ENCODE results near the gene AUTS2.

AUTS2 gene

GRCh38 chr7:69981646-69982045, 383.4 kb downstream of the AUTS2 start:
- H2BK15ac ChIP-seq (replicated peaks; ENCODE audit: low read depth): no peak overlapping the region
- no peak overlapping the region for H3K56ac ChIP-seq (ENCODE audit: low read length)
- no peaks in the 10 kb centered on the region for H3K27me3 ChIP-seq (ENCODE audit: insufficient read depth, low read length, poor library complexity)
- H3K4me2 ChIP-seq (ENCODE audit: low read length): no peak overlapping the region
- H3K4ac ChIP-seq (ENCODE audit: low read depth, low read length): no peak overlapping the region
- H4K8ac ChIP-seq (ENCODE audit: low read depth, low read length): no peak overlapping the region
- no peak overlapping the region for H2AK5ac ChIP-seq (ENCODE audit: low read length)
- no peak overlapping the region for H3K23ac ChIP-seq (ENCODE audit: low read length)
- H3K18ac ChIP-seq (ENCODE audit: low read length): no peak overlapping the region
- no peaks in the 10 kb centered on the region for H3K79me2 ChIP-seq (ENCODE audit: control insufficient read depth, insufficient read depth, low read length)
- no peak overlapping the region for H3K9ac ChIP-seq (ENCODE audit: low read length)
- H4K5ac ChIP-seq (ENCODE audit: low read length): no peak overlapping the region
- H2BK120ac ChIP-seq (ENCODE audit: low read depth, low read length): no peak overlapping the region
- no peak overlapping the region for H3K4me3 ChIP-seq (ENCODE audit: low read length)
- no peak overlapping the region for H2BK5ac ChIP-seq (ENCODE audit: low read length)
- no peak overlapping the region for H3K27ac ChIP-seq (ENCODE audit: low read depth, low read length)
- no peak for DNase-seq
- peaks cover 2% of the 10 kb centered on the region for H3K4me1 ChIP-seq (ENCODE audit: control insufficient read depth, low read depth, low read length)
- H3K79me1 ChIP-seq (ENCODE audit: low read length): no peaks in the 10 kb centered on the region
- no peaks in the 10 kb centered on the region for H3K36me3 ChIP-seq (ENCODE audit: control insufficient read depth, insufficient read depth, low read length)
- WGBS (ENCODE audit: extremely low coverage, insufficient coverage, low lambda C conversion rate): no CpG with 5 or more reads among the region's 4 CpGs

GRCh38 chr7:69982197-69982596, 383.9 kb downstream of the AUTS2 start:
- peak; percentile 11 for DNase-seq
- Histone ChIP-seq H3K79me1 (ENCODE audit: low read length) (no peaks in the 10 kb centered on the region), H3K23ac (ENCODE audit: low read length) (no peak overlapping the region), H4K5ac (ENCODE audit: low read length) (no peak overlapping the region), H3K56ac (ENCODE audit: low read length) (no peak overlapping the region), H3K27ac (ENCODE audit: low read depth, low read length) (no peak overlapping the region), H3K4ac (ENCODE audit: low read depth, low read length) (no peak overlapping the region), H3K4me2 (ENCODE audit: low read length) (no peak overlapping the region), H2BK15ac (replicated peaks; ENCODE audit: low read depth) (no peak overlapping the region), H3K18ac (ENCODE audit: low read length) (no peak overlapping the region), H3K36me3 (ENCODE audit: control insufficient read depth, insufficient read depth, low read length) (no peaks in the 10 kb centered on the region), H3K4me1 (ENCODE audit: control insufficient read depth, low read depth, low read length) (peaks cover 2% of the 10 kb centered on the region), H4K8ac (ENCODE audit: low read depth, low read length) (no peak overlapping the region), H3K4me3 (ENCODE audit: low read length) (no peak overlapping the region), H3K79me2 (ENCODE audit: control insufficient read depth, insufficient read depth, low read length) (no peaks in the 10 kb centered on the region), H2AK5ac (ENCODE audit: low read length) (no peak overlapping the region), H3K27me3 (ENCODE audit: insufficient read depth, low read length, poor library complexity) (no peaks in the 10 kb centered on the region), H2BK5ac (ENCODE audit: low read length) (no peak overlapping the region), H2BK120ac (ENCODE audit: low read depth, low read length) (no peak overlapping the region), H3K9ac (ENCODE audit: low read length) (no peak overlapping the region)
- WGBS (ENCODE audit: extremely low coverage, insufficient coverage, low lambda C conversion rate): no CpG with 5 or more reads among the region's 1 CpG

- Histone ChIP-seq H3K79me1 (ENCODE audit: low read length) (no peaks in the 10 kb centered on the region), H3K4me1 (ENCODE audit: control insufficient read depth, low read depth, low read length) (no peaks in the 10 kb centered on the region), H2BK120ac (ENCODE audit: low read depth, low read length) (no peak overlapping the region), H3K36me3 (ENCODE audit: control insufficient read depth, insufficient read depth, low read length) (no peaks in the 10 kb centered on the region), H4K5ac (ENCODE audit: low read length) (no peak overlapping the region), H3K4me3 (ENCODE audit: low read length) (no peak overlapping the region), H4K8ac (ENCODE audit: low read depth, low read length) (no peak overlapping the region), H3K27me3 (ENCODE audit: insufficient read depth, low read length, poor library complexity) (no peaks in the 10 kb centered on the region), H3K56ac (ENCODE audit: low read length) (no peak overlapping the region), H2BK5ac (ENCODE audit: low read length) (no peak overlapping the region), H3K18ac (ENCODE audit: low read length) (no peak overlapping the region), H2BK15ac (replicated peaks; ENCODE audit: low read depth) (no peak overlapping the region), H3K23ac (ENCODE audit: low read length) (no peak overlapping the region), H3K4ac (ENCODE audit: low read depth, low read length) (no peak overlapping the region), H3K4me2 (ENCODE audit: low read length) (no peak overlapping the region), H2AK5ac (ENCODE audit: low read length) (no peak overlapping the region), H3K79me2 (ENCODE audit: control insufficient read depth, insufficient read depth, low read length) (no peaks in the 10 kb centered on the region), H3K9ac (ENCODE audit: low read length) (no peak overlapping the region), H3K27ac (ENCODE audit: low read depth, low read length) (no peak overlapping the region)
- no peak for DNase-seq
- no CpG with 5 or more reads among the region's 5 CpGs for WGBS (ENCODE audit: extremely low coverage, insufficient coverage, low lambda C conversion rate)
Observed at GRCh38 chr7:69989551-69989950, 391.3 kb downstream of the AUTS2 start.

GRCh38 chr7:69992938-69993337, 394.7 kb downstream of the AUTS2 start:
- H3K23ac ChIP-seq (ENCODE audit: low read length): no peak overlapping the region
- H3K79me1 ChIP-seq (ENCODE audit: low read length): no peaks in the 10 kb centered on the region
- no peak overlapping the region for H3K4me3 ChIP-seq (ENCODE audit: low read length)
- no peaks in the 10 kb centered on the region for H3K36me3 ChIP-seq (ENCODE audit: control insufficient read depth, insufficient read depth, low read length)
- no peak overlapping the region for H3K4ac ChIP-seq (ENCODE audit: low read depth, low read length)
- H3K9ac ChIP-seq (ENCODE audit: low read length): no peak overlapping the region
- no peak for DNase-seq
- H4K5ac ChIP-seq (ENCODE audit: low read length): no peak overlapping the region
- H2BK120ac ChIP-seq (ENCODE audit: low read depth, low read length): no peak overlapping the region
- no peaks in the 10 kb centered on the region for H3K4me1 ChIP-seq (ENCODE audit: control insufficient read depth, low read depth, low read length)
- no peak overlapping the region for H4K8ac ChIP-seq (ENCODE audit: low read depth, low read length)
- no peak overlapping the region for H2AK5ac ChIP-seq (ENCODE audit: low read length)
- no peak overlapping the region for H3K56ac ChIP-seq (ENCODE audit: low read length)
- no peak overlapping the region for H3K4me2 ChIP-seq (ENCODE audit: low read length)
- no peak overlapping the region for H2BK15ac ChIP-seq (replicated peaks; ENCODE audit: low read depth)
- H3K79me2 ChIP-seq (ENCODE audit: control insufficient read depth, insufficient read depth, low read length): no peaks in the 10 kb centered on the region
- no peak overlapping the region for H2BK5ac ChIP-seq (ENCODE audit: low read length)
- no CpG with 5 or more reads among the region's 4 CpGs for WGBS (ENCODE audit: extremely low coverage, insufficient coverage, low lambda C conversion rate)
- no peaks in the 10 kb centered on the region for H3K27me3 ChIP-seq (ENCODE audit: insufficient read depth, low read length, poor library complexity)
- no peak overlapping the region for H3K18ac ChIP-seq (ENCODE audit: low read length)
- H3K27ac ChIP-seq (ENCODE audit: low read depth, low read length): no peak overlapping the region

- Histone ChIP-seq H4K8ac (ENCODE audit: low read depth, low read length) (no peak overlapping the region), H3K27ac (ENCODE audit: low read depth, low read length) (no peak overlapping the region), H3K9ac (ENCODE audit: low read length) (no peak overlapping the region), H3K4me2 (ENCODE audit: low read length) (no peak overlapping the region), H2BK5ac (ENCODE audit: low read length) (no peak overlapping the region), H3K23ac (ENCODE audit: low read length) (no peak overlapping the region), H3K4me3 (ENCODE audit: low read length) (no peak overlapping the region), H4K5ac (ENCODE audit: low read length) (no peak overlapping the region), H3K4me1 (ENCODE audit: control insufficient read depth, low read depth, low read length) (no peaks in the 10 kb centered on the region), H3K56ac (ENCODE audit: low read length) (no peak overlapping the region), H2BK120ac (ENCODE audit: low read depth, low read length) (no peak overlapping the region), H3K4ac (ENCODE audit: low read depth, low read length) (no peak overlapping the region), H3K79me2 (ENCODE audit: control insufficient read depth, insufficient read depth, low read length) (no peaks in the 10 kb centered on the region), H3K36me3 (ENCODE audit: control insufficient read depth, insufficient read depth, low read length) (no peaks in the 10 kb centered on the region), H2AK5ac (ENCODE audit: low read length) (no peak overlapping the region), H3K18ac (ENCODE audit: low read length) (no peak overlapping the region), H3K79me1 (ENCODE audit: low read length) (no peaks in the 10 kb centered on the region), H3K27me3 (ENCODE audit: insufficient read depth, low read length, poor library complexity) (no peaks in the 10 kb centered on the region), H2BK15ac (replicated peaks; ENCODE audit: low read depth) (no peak overlapping the region)
- WGBS (ENCODE audit: extremely low coverage, insufficient coverage, low lambda C conversion rate): no CpG with 5 or more reads among the region's 1 CpG
- DNase-seq: no peak
Observed at GRCh38 chr7:69994218-69994617, 395.9 kb downstream of the AUTS2 start.

GRCh38 chr7:69994886-69995542, 396.7 kb downstream of the AUTS2 start:
- H2BK120ac ChIP-seq (ENCODE audit: low read depth, low read length): no peak overlapping the region
- H3K9ac ChIP-seq (ENCODE audit: low read length): no peak overlapping the region
- no peak for DNase-seq
- H3K4me2 ChIP-seq (ENCODE audit: low read length): no peak overlapping the region
- H2BK15ac ChIP-seq (replicated peaks; ENCODE audit: low read depth): no peak overlapping the region
- no peak overlapping the region for H3K56ac ChIP-seq (ENCODE audit: low read length)
- no peak overlapping the region for H3K4me3 ChIP-seq (ENCODE audit: low read length)
- no peaks in the 10 kb centered on the region for H3K27me3 ChIP-seq (ENCODE audit: insufficient read depth, low read length, poor library complexity)
- H4K5ac ChIP-seq (ENCODE audit: low read length): no peak overlapping the region
- no peak overlapping the region for H3K27ac ChIP-seq (ENCODE audit: low read depth, low read length)
- no peaks in the 10 kb centered on the region for H3K4me1 ChIP-seq (ENCODE audit: control insufficient read depth, low read depth, low read length)
- no peak overlapping the region for H2BK5ac ChIP-seq (ENCODE audit: low read length)
- no peaks in the 10 kb centered on the region for H3K36me3 ChIP-seq (ENCODE audit: control insufficient read depth, insufficient read depth, low read length)
- H3K23ac ChIP-seq (ENCODE audit: low read length): no peak overlapping the region
- H4K8ac ChIP-seq (ENCODE audit: low read depth, low read length): no peak overlapping the region
- no peak overlapping the region for H3K4ac ChIP-seq (ENCODE audit: low read depth, low read length)
- no peak overlapping the region for H2AK5ac ChIP-seq (ENCODE audit: low read length)
- 100% methylated on average over 1 of the region's 7 CpGs for WGBS (ENCODE audit: extremely low coverage, insufficient coverage, low lambda C conversion rate)
- H3K79me1 ChIP-seq (ENCODE audit: low read length): no peaks in the 10 kb centered on the region
- H3K79me2 ChIP-seq (ENCODE audit: control insufficient read depth, insufficient read depth, low read length): no peaks in the 10 kb centered on the region
- H3K18ac ChIP-seq (ENCODE audit: low read length): no peak overlapping the region

Data from mesendoderm (in vitro differentiated cells).